Neutrophil (primary cell): ENCODE results near the gene C22orf39.

Source experiments
- H3K27ac ChIP-seq: fragments of 200-600 bp; sonication (generic); 2 replicates; pipeline ENCODE4 v1.5.1; 2016; ENCODE audit warnings: mild to moderate bottlenecking, moderate library complexity
- H3K27me3 ChIP-seq: fragments of 200-600 bp; sonication (generic); 2 replicates; pipeline ENCODE4 v1.6.0; 2016; ENCODE audit warnings: mild to moderate bottlenecking
- H3K36me3 ChIP-seq: fragments of 200-600 bp; sonication (generic); 2 replicates; pipeline ENCODE4 v1.5.1; 2017
- H3K4me1 ChIP-seq, 2 experiments: fragments of 200-600 bp in 1 of 2; sonication (generic) in 1 of 2; 1 replicate in 1 of 2; 2 replicates in 1 of 2; pipeline versions ENCODE4 v1.5.1 to v1.6.1; 2013 to 2016; ENCODE audit warnings: low read depth in 1 of 2, low read length in 1 of 2, mild to moderate bottlenecking in 1 of 2, moderate library complexity in 1 of 2; ENCODE audit not compliant: control insufficient read depth in 1 of 2, insufficient read depth in 1 of 2
- H3K4me3 ChIP-seq, 2 experiments: fragments of 200-600 bp in 1 of 2; sonication (generic) in 1 of 2; 1 replicate in 1 of 2; 2 replicates in 1 of 2; pipeline ENCODE4 v1.5.1; 2013 to 2016; ENCODE audit warnings: low read depth in 1 of 2, low read length in 1 of 2, mild to moderate bottlenecking in 1 of 2, moderate library complexity in 1 of 2
- H3K9me3 ChIP-seq: fragments of 200-600 bp; sonication (generic); 2 replicates; pipeline ENCODE4 v1.5.1; 2016
- CTCF ChIP-seq: fragments of 200-600 bp; sonication (generic); IDR thresholded peaks from 2 replicates; pipeline ENCODE4 v1.5.1; 2016; ENCODE audit warnings: antibody characterized with exemption

The C22orf39 gene

GRCh38 chr22:19411690-19412045 is 35.8 kb downstream of the C22orf39 start:
- peaks cover 18 to 25% of the 10 kb centered on the region in 2 experiments for H3K4me1 ChIP-seq
- H3K9me3 ChIP-seq: no peaks in the 10 kb centered on the region
- H3K27ac ChIP-seq: peak overlapping the region; percentile 50
- peaks cover 44% of the 10 kb centered on the region for H3K36me3 ChIP-seq
- no peak for TF ChIP-seq CTCF
- H3K4me3 ChIP-seq: no peak overlapping the region
- H3K27me3 ChIP-seq: no peaks in the 10 kb centered on the region

- Histone ChIP-seq H3K27me3 (no peaks in the 10 kb centered on the region), H3K4me1 (peaks cover 13 to 20% of the 10 kb centered on the region in 2 experiments), H3K36me3 (peaks cover 50% of the 10 kb centered on the region), H3K27ac (peak overlapping the region; percentile 50), H3K9me3 (no peaks in the 10 kb centered on the region), H3K4me3 (no peak overlapping the region)
- TF ChIP-seq CTCF: no peak
These were observed 36.4 kb downstream of the C22orf39 start for GRCh38 chr22:19410941-19411689.

- Histone ChIP-seq H3K27me3 (no peaks in the 10 kb centered on the region), H3K27ac (peak overlapping the region; percentile 16), H3K4me1 (peaks cover 3 to 6% of the 10 kb centered on the region in 2 experiments), H3K9me3 (no peaks in the 10 kb centered on the region), H3K36me3 (peaks cover 76% of the 10 kb centered on the region), H3K4me3 (no peak overlapping the region)
- no peak for TF ChIP-seq CTCF
These were observed 39.6 kb downstream of the C22orf39 start for GRCh38 chr22:19407649-19408606.

- TF ChIP-seq CTCF: no peak
- H3K4me1 ChIP-seq: no peaks in the 10 kb centered on the region
- peak overlapping the region; percentile 30 for H3K27ac ChIP-seq
- H3K36me3 ChIP-seq: peaks cover 86% of the 10 kb centered on the region
- no peaks in the 10 kb centered on the region for H3K9me3 ChIP-seq
- no peak overlapping the region for H3K4me3 ChIP-seq
- no peaks in the 10 kb centered on the region for H3K27me3 ChIP-seq
These were observed 40.7 kb downstream of the C22orf39 start for GRCh38 chr22:19406846-19407245.

GRCh38 chr22:19406281-19406811 is 41.2 kb downstream of the C22orf39 start:
- no peaks in the 10 kb centered on the region for H3K4me1 ChIP-seq
- no peaks in the 10 kb centered on the region for H3K9me3 ChIP-seq
- H3K27me3 ChIP-seq: no peaks in the 10 kb centered on the region
- no peak for TF ChIP-seq CTCF
- no peak overlapping the region for H3K4me3 ChIP-seq
- peak overlapping the region; percentile 30 for H3K27ac ChIP-seq
- peaks cover 91% of the 10 kb centered on the region for H3K36me3 ChIP-seq
